Calu3 (cell line): ENCODE data around the gene SCNN1A. TPM values are rescaled to one million over a fixed set of nuclear protein-coding genes. Genes with fewer than 3 reads are reported as not detected.

Source experiments
- BruUV-seq: library from RNA; stranded (reverse); fragments of 400-500 nt; replicated peaks from 2 replicates; lab custom pipeline; 2021; lab: Mats Ljungman, UMichigan
- CTCF ChIA-PET: fragments of 300-600 bp; sonication (Branson Sonifier 250); formaldehyde crosslinking; loops from one replicate; lab custom pipeline; 2022; ENCODE audit warnings: antibody characterized with exemption; lab: Charles Lee
- DNase-seq: peaks from one replicate; pipeline ENCODE4 v3.0.0; 2022
- H3K27ac Mint-ChIP-seq: one replicate; pipeline ENCODE4 v1.8.0; 2022; ENCODE audit warnings: mixed read lengths; ENCODE audit not compliant: unreplicated experiment
- H3K27me3 Mint-ChIP-seq: one replicate; pipeline ENCODE4 v1.8.0; 2022; ENCODE audit warnings: mixed read lengths; ENCODE audit not compliant: unreplicated experiment
- H3K36me3 Mint-ChIP-seq: one replicate; pipeline ENCODE4 v1.8.0; 2022; ENCODE audit warnings: mild to moderate bottlenecking, moderate library complexity, mixed read lengths; ENCODE audit not compliant: insufficient read depth, unreplicated experiment
- H3K4me1 Mint-ChIP-seq: one replicate; pipeline ENCODE4 v1.8.0; 2022; ENCODE audit warnings: mild to moderate bottlenecking, low read depth, mixed read lengths; ENCODE audit not compliant: unreplicated experiment
- H3K4me3 Mint-ChIP-seq: one replicate; pipeline ENCODE4 v1.8.0; 2022; ENCODE audit warnings: mild to moderate bottlenecking, low read depth, moderate library complexity, mixed read lengths; ENCODE audit not compliant: unreplicated experiment
- H3K9me3 Mint-ChIP-seq: one replicate; pipeline ENCODE4 v1.8.0; 2022; ENCODE audit warnings: low read depth, mixed read lengths; ENCODE audit not compliant: unreplicated experiment
- CTCF ChIP-seq: fragments of 200-600 bp; IDR thresholded peaks from one replicate; pipeline ENCODE4 v1.8.0; 2022; ENCODE audit warnings: antibody characterized with exemption; ENCODE audit not compliant: unreplicated experiment
- intact Hi-C: fragments of 100-400 bp; cut with micrococcal nuclease; formaldehyde crosslinking; loops from one replicate; pipeline ENCODE4 v1.10.0; 2022; ENCODE audit not compliant: unreplicated experiment
- total RNA-seq: library from RNA; stranded (reverse); gene quantifications from 2 replicates; pipeline ENCODE4 v1.2.3, GENCODE V29; 2022

SCNN1A gene
- total RNA-seq, 1 experiment from 2014 or later: 53.5 TPM

GRCh38 chr12:6328945-6329702 lies 46.2 kb downstream of the SCNN1A start:
- H3K4me3 Mint-ChIP-seq: no peak overlapping the region
- no peak for TF ChIP-seq CTCF
- no peaks in the 10 kb centered on the region for H3K27me3 Mint-ChIP-seq
- no peak for DNase-seq
- no peaks in the 10 kb centered on the region for H3K9me3 Mint-ChIP-seq
- peaks cover 41% of the 10 kb centered on the region for H3K4me1 Mint-ChIP-seq
- H3K36me3 Mint-ChIP-seq: peaks cover 82% of the 10 kb centered on the region
- TSS peak; percentile 6 for BruUV-seq
- intact Hi-C loops: loop anchor here (10.0 kb wide), 1 partner anchor 46 kb away; the partner anchor contains the start of gene SCNN1A
- no peak overlapping the region for H3K27ac Mint-ChIP-seq
- CTCF ChIA-PET: interaction anchor here (0.6 kb wide), 1 partner anchor 82 kb away, joined by 6 read pairs; no protein-coding TSS in a partner anchor

DNA sequence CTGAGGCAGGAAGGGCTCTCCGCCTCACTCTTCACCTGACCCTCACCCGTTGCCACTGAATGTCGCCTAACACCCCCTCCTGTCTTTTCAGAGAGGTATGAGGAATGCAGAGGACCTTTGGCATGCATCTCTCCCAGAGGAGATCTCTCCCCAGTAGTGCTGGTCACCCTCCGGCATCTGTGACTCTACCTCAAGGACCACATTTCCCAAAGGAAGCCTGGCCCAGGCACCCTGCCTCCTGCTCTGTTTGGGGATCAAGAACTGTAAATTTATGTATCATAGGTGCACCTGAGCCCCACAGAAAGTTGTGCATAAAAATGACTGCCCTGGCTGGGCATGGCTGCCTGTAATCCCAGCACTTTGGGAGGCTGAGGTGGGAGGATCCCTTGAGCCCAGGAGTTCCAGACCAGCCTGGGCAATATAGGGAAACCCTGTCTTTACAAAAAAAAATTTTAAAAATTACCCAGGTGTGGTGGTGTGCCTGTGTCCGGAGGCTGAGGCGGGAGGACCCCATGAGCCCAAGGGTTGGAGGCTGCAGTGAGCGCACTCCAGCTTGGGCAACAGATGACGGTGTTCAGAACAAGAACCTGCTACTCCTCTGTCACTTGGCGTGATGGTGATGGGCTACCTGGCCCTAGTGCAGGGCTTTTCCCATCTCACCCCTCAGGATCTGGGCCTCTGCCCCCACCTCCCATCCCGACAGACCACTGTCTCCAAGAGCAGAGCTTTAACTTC lies 47.2 kb downstream of the SCNN1A start:
- Mint-ChIP-seq H3K4me3 (no peak overlapping the region), H3K4me1 (peaks cover 40% of the 10 kb centered on the region), H3K36me3 (peaks cover 84% of the 10 kb centered on the region), H3K9me3 (no peaks in the 10 kb centered on the region), H3K27me3 (no peaks in the 10 kb centered on the region), H3K27ac (no peak overlapping the region)
- CTCF ChIA-PET: interaction anchor here (0.6 kb wide), 1 partner anchor 82 kb away, joined by 6 read pairs; no protein-coding TSS in a partner anchor
- no peak for DNase-seq
- no TSS peak for BruUV-seq
- intact Hi-C loops: loop anchor here (10.0 kb wide), 1 partner anchor 47 kb away; the partner anchor contains the start of gene SCNN1A
- no peak for TF ChIP-seq CTCF

DNA sequence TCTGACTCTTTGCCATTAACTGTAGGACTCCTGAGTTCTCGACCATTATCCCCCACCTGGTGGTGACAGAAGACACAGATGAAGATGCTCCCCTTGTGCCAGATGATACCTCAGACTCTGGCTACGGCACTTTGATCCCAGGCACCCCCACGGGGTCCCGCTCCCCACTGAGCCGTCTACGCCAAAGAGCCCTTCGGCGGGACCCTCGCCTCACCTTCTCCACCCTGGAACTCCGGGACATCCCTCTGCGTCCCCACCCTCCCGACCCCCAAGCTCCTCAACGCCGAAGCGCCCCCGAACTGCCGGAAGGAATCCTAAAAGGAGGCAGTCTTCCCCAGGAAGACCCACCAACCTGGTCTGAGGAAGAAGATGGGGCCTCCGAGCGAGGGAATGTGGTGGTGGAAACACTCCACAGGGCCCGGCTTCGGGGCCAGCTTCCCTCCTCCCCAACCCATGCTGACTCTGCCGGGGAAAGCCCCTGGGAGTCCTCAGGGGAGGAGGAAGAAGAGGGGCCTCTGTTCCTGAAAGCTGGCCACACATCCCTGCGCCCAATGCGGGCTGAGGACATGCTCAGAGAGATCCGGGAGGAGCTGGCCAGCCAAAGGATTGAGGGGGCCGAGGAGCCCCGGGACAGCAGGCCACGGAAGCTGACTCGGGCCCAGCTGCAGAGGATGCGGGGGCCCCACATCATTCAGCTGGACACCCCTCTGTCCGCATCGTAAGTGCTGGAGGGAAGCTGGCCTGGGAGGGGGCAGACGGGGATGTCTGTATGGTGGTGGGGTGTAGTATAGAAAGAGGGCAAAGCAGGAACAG lies 47.9 kb downstream of the SCNN1A start:
- CTCF ChIA-PET: interaction anchor here (1.2 kb wide), 1 partner anchor 44 kb away, joined by 4 read pairs; no protein-coding TSS in a partner anchor
- DNase-seq: no peak
- no peak overlapping the region for H3K27ac Mint-ChIP-seq
- H3K4me3 Mint-ChIP-seq: no peak overlapping the region
- peaks cover 36% of the 10 kb centered on the region for H3K4me1 Mint-ChIP-seq
- peaks cover 81% of the 10 kb centered on the region for H3K36me3 Mint-ChIP-seq
- H3K9me3 Mint-ChIP-seq: no peaks in the 10 kb centered on the region
- H3K27me3 Mint-ChIP-seq: no peaks in the 10 kb centered on the region
- TF ChIP-seq CTCF: no peak
- intact Hi-C loops: loop anchor here (10.0 kb wide), 1 partner anchor 47 kb away; the partner anchor contains the start of gene SCNN1A
- TSS peak; percentile 41 for BruUV-seq
